ENCODE data around the gene PFN3. TPM values are rescaled to one million over a fixed set of nuclear protein-coding genes. Genes with fewer than 3 reads are reported as not detected.
A peak's percentile ranks its signal among the peaks of the same experiment; 100 is the strongest.

PFN3 gene
- total RNA-seq, 4 donors from 2014 or later = not detected

GRCh38 chr5:177393206-177393765, 7.2 kb downstream of the PFN3 start:
- TF ChIP-seq CTCF (IDR thresholded peaks at IDR 0.05) (no peak), POLR2A (IDR thresholded peaks at IDR 0.05) (no peak)
- intact Hi-C loops (cut with DNase I; ENCODE audit: low total_unique reads) = no loop called here

GRCh38 chr5:177392765-177393164, 7.7 kb downstream of the PFN3 start:
- Histone ChIP-seq H3K4me1 (no peaks in the 10 kb centered on the region), H3K9me3 (no peaks in the 10 kb centered on the region), H3K27me3 (no peaks in the 10 kb centered on the region), H3K4me3 (no peak overlapping the region), H3K27ac (no peak overlapping the region), H3K36me3 (no peaks in the 10 kb centered on the region)
- TF ChIP-seq CTCF (IDR thresholded peaks at IDR 0.05) (no peak), POLR2A (IDR thresholded peaks at IDR 0.05) (no peak)
- no peak for DNase-seq
- intact Hi-C loops (cut with DNase I; ENCODE audit: low total_unique reads) = no loop called here

More at GRCh38 chr5:177393206-177393765, 7.2 kb downstream of the PFN3 start:
- no peak for DNase-seq
- H3K4me1 ChIP-seq = no peaks in the 10 kb centered on the region
- no peak overlapping the region for H3K27ac ChIP-seq
- no peaks in the 10 kb centered on the region for H3K36me3 ChIP-seq
- no peaks in the 10 kb centered on the region for H3K27me3 ChIP-seq
- H3K4me3 ChIP-seq = no peak overlapping the region
- no peaks in the 10 kb centered on the region for H3K9me3 ChIP-seq

GRCh38 chr5:177390363-177391300, 9.8 kb downstream of the PFN3 start:
- no peaks in the 10 kb centered on the region for H3K27me3 ChIP-seq
- H3K4me3 ChIP-seq = no peak overlapping the region
- DNase-seq = peak; percentile 80 to 81
- no peaks in the 10 kb centered on the region for H3K4me1 ChIP-seq
- H3K9me3 ChIP-seq = no peaks in the 10 kb centered on the region
- intact Hi-C loops (cut with DNase I; ENCODE audit: low total_unique reads) = no loop called here
- no peaks in the 10 kb centered on the region for H3K36me3 ChIP-seq
- TF ChIP-seq POLR2A (IDR thresholded peaks at IDR 0.05) = no peak
- peak; percentile 95 to 97 (median 96) for TF ChIP-seq CTCF (IDR thresholded peaks at IDR 0.05)
- no peak overlapping the region for H3K27ac ChIP-seq

GRCh38 chr5:177389241-177390169, 11.0 kb downstream of the PFN3 start:
- H3K4me3 ChIP-seq = no peak overlapping the region
- TF ChIP-seq CTCF (IDR thresholded peaks at IDR 0.05) (no peak), POLR2A (IDR thresholded peaks at IDR 0.05) (no peak)

More at GRCh38 chr5:177389241-177390169, 11.0 kb downstream of the PFN3 start:
- H3K27me3 ChIP-seq = no peaks in the 10 kb centered on the region
- H3K36me3 ChIP-seq = no peaks in the 10 kb centered on the region
- DNase-seq = no peak
- intact Hi-C loops (cut with DNase I; ENCODE audit: low total_unique reads) = loop anchor here (5.0 kb wide), 1 partner anchor 113 kb away; no protein-coding TSS in a partner anchor
- no peak overlapping the region for H3K27ac ChIP-seq
- H3K9me3 ChIP-seq = no peaks in the 10 kb centered on the region
- H3K4me1 ChIP-seq = no peaks in the 10 kb centered on the region
